ENCODE data around the gene PLTP. TPM values are rescaled to one million over a fixed set of nuclear protein-coding genes. Genes with fewer than 3 reads are reported as not detected.

Gene PLTP
- total RNA-seq, 1 experiment from 2014 or later = 42.6 TPM

DNA sequence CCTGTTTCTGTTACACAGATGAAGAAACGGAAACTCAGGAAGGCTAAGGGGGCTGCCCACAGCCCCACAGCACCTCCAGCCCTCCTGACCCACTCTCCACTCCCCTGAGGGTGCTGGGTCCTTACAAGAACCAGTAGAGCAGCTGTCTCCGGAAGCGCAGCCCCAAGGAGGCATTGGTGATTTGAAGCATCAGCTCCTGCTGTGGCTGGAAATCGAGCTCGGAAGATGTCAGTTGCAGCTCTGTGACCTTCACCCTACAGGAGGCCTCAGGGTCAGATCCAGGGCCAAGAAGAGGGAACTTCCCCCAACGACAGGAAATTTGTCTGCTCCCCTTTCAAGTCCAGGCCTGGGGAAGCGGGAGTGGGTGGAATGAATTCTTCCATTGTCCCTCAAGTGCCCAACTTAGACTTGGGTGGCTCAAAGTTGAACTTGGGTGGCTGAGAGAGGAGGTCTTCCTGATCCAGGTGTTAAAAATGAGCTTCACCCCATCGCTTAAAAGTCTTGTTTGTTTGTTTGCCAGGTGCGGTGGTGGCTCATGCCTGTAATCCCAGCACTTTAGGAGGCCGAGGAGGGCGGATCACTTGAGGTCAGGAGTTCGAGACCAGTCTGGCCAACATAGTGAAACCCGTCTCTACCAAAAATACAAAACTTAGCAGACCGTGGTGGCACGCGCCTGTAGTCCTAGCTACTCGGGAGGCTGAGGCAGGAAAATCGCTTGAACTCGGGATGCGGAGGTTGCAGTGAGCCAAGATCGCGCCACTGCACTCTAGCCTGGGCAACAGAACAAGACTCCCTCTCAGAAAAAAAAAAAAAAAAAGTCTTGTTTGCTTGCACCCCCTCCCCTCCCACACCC is 1.9 kb downstream of the PLTP start:
- Histone ChIP-seq H3K27me3 (replicated peaks; ENCODE audit: control insufficient read depth, insufficient read depth, low read length) (no peaks in the 10 kb centered on the region), H3K4me1 (peaks cover 12% of the 10 kb centered on the region), H3K9me3 (no peaks in the 10 kb centered on the region), H3K36me3 (ENCODE audit: control insufficient read depth, insufficient read depth, low read length) (no peaks in the 10 kb centered on the region), H3K4me3 (ENCODE audit: low read depth, low read length) (no peak overlapping the region)
- H3K27me3 Mint-ChIP-seq (ENCODE audit: insufficient read depth, unreplicated experiment) = no peaks in the 10 kb centered on the region
- H3K27ac Mint-ChIP-seq (ENCODE audit: unreplicated experiment) = no peak overlapping the region
- ChIA-PET CTCF (interaction anchor here (0.9 to 1.9 kb wide), 3 partner anchors 10 to 20 kb away, joined by 3 to 6 read pairs (median 3); no protein-coding TSS in a partner anchor), POLR2A (interaction anchor here (0.7 to 1.0 kb wide), 4 partner anchors 9 to 1483 kb away, joined by 3 to 8 read pairs (median 4); partner anchors contain the start of gene CTSA)
- H3K4me1 Mint-ChIP-seq (ENCODE audit: low read depth, unreplicated experiment) = peaks cover 13% of the 10 kb centered on the region
- peaks cover 15% of the 10 kb centered on the region for H3K36me3 Mint-ChIP-seq (ENCODE audit: insufficient read depth, unreplicated experiment)
- TF ChIP-seq, protein P1, sequence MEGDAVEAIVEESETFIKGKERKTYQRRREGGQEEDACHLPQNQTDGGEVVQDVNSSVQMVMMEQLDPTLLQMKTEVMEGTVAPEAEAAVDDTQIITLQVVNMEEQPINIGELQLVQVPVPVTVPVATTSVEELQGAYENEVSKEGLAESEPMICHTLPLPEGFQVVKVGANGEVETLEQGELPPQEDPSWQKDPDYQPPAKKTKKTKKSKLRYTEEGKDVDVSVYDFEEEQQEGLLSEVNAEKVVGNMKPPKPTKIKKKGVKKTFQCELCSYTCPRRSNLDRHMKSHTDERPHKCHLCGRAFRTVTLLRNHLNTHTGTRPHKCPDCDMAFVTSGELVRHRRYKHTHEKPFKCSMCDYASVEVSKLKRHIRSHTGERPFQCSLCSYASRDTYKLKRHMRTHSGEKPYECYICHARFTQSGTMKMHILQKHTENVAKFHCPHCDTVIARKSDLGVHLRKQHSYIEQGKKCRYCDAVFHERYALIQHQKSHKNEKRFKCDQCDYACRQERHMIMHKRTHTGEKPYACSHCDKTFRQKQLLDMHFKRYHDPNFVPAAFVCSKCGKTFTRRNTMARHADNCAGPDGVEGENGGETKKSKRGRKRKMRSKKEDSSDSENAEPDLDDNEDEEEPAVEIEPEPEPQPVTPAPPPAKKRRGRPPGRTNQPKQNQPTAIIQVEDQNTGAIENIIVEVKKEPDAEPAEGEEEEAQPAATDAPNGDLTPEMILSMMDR (IDR thresholded peaks at IDR 0.05; ENCODE audit: insufficient read depth in 1 of 2, low read depth in 1 of 2, low read length in 1 of 2, severe bottlenecking in 1 of 2, unreplicated experiment in 1 of 2) = no peak
- BruUV-seq (replicated peaks) = no TSS peak
- no peaks in the 10 kb centered on the region for H3K9me3 Mint-ChIP-seq (ENCODE audit: unreplicated experiment)
- intact Hi-C loops (cut with micrococcal nuclease; ENCODE audit: unreplicated experiment) = no loop called here
- peak overlapping the region; percentile 72 for H3K4me3 Mint-ChIP-seq (ENCODE audit: unreplicated experiment)
- DNase-seq = no peak

DNA sequence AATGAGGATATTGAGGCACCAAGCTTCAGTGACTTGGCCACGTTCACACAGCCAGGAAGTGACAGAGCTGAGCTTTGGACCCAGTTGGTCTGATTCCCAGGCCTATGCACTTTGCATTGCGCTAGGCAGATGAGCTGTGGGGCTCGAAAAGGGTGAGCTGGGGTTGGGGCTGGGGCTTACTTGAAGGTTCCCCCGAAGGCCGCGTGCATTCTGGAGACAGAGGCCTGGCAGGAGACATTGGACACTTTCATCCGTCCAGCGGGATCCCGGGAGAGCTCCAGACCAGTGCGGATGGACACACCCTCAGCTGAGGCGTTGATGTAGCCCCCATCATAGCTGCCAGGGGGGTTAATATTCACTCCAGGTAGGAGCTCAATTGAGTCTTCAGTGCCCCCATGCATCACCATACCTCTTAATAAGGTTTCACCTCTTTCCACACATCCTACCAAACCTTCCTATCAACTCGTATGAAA is 2.6 kb downstream of the PLTP start:
- POLR2A ChIA-PET = interaction anchor here (1.0 kb wide), 3 partner anchors 10 to 18 kb away, joined by 3 to 5 read pairs (median 4); partner anchors contain the start of gene CTSA
- intact Hi-C loops (cut with micrococcal nuclease; ENCODE audit: unreplicated experiment) = no loop called here
- H3K9me3 Mint-ChIP-seq (ENCODE audit: unreplicated experiment) = no peaks in the 10 kb centered on the region
- no peaks in the 10 kb centered on the region for H3K9me3 ChIP-seq
- CTCF ChIA-PET = interaction anchor here (0.7 to 1.9 kb wide), 3 partner anchors 11 to 55 kb away, joined by 3 to 6 read pairs (median 4); no protein-coding TSS in a partner anchor
- H3K4me1 Mint-ChIP-seq (ENCODE audit: low read depth, unreplicated experiment) = peaks cover 13% of the 10 kb centered on the region
- H3K36me3 Mint-ChIP-seq (ENCODE audit: insufficient read depth, unreplicated experiment) = peaks cover 19% of the 10 kb centered on the region
- no peaks in the 10 kb centered on the region for H3K36me3 ChIP-seq (ENCODE audit: control insufficient read depth, insufficient read depth, low read length)
- no peak overlapping the region for H3K4me3 ChIP-seq (ENCODE audit: low read depth, low read length)
- H3K27ac Mint-ChIP-seq (ENCODE audit: unreplicated experiment) = no peak overlapping the region
- TF ChIP-seq, protein P1 (IDR thresholded peaks at IDR 0.05; ENCODE audit: insufficient read depth in 1 of 2, low read depth in 1 of 2, low read length in 1 of 2, severe bottlenecking in 1 of 2, unreplicated experiment in 1 of 2) = no peak
- H3K27me3 Mint-ChIP-seq (ENCODE audit: insufficient read depth, unreplicated experiment) = no peaks in the 10 kb centered on the region
- H3K4me1 ChIP-seq = peaks cover 12% of the 10 kb centered on the region
- H3K4me3 Mint-ChIP-seq (ENCODE audit: unreplicated experiment) = no peak overlapping the region
- no peaks in the 10 kb centered on the region for H3K27me3 ChIP-seq (replicated peaks; ENCODE audit: control insufficient read depth, insufficient read depth, low read length)
- no TSS peak for BruUV-seq (replicated peaks)
- DNase-seq = no peak

DNA sequence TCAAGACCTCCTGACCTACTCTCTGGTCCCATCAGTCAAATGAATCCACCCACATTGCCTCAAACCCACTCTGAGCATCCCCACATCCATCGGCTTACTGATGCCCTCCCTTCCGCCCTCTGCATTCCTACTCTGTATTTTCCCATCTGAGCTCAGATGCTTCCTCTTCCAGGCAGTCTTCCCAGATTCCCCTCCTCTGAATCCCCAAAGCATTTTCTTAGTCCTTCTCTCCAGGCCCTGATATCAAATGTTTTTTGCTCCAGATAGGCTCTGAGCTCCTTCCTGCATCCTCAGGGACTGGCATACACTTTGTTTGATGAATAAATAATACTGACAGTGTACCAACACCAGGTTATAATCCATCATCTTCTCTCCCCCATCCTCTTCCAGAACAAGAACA is 3.9 kb downstream of the PLTP start:
- H3K27me3 Mint-ChIP-seq (ENCODE audit: insufficient read depth, unreplicated experiment) = no peaks in the 10 kb centered on the region
- peaks cover 12% of the 10 kb centered on the region for H3K4me1 ChIP-seq
- no TSS peak for BruUV-seq (replicated peaks)
- H3K27me3 ChIP-seq (replicated peaks; ENCODE audit: control insufficient read depth, insufficient read depth, low read length) = no peaks in the 10 kb centered on the region
- CTCF ChIA-PET = interaction anchor here (0.9 kb wide), 2 partner anchors 25 to 62 kb away, joined by 3 read pairs; no protein-coding TSS in a partner anchor
- H3K9me3 ChIP-seq = no peaks in the 10 kb centered on the region
- peaks cover 13% of the 10 kb centered on the region for H3K4me1 Mint-ChIP-seq (ENCODE audit: low read depth, unreplicated experiment)
- no peak overlapping the region for H3K4me3 Mint-ChIP-seq (ENCODE audit: unreplicated experiment)
- intact Hi-C loops (cut with micrococcal nuclease; ENCODE audit: unreplicated experiment) = no loop called here
- POLR2A ChIA-PET = interaction anchor here (0.7 kb wide), 1 partner anchor 38 kb away, joined by 3 read pairs; no protein-coding TSS in a partner anchor
- no peak overlapping the region for H3K27ac Mint-ChIP-seq (ENCODE audit: unreplicated experiment)
- no peak for DNase-seq
- TF ChIP-seq, protein P1 (IDR thresholded peaks at IDR 0.05; ENCODE audit: insufficient read depth in 1 of 2, low read depth in 1 of 2, low read length in 1 of 2, severe bottlenecking in 1 of 2, unreplicated experiment in 1 of 2) = no peak
- H3K36me3 Mint-ChIP-seq (ENCODE audit: insufficient read depth, unreplicated experiment) = peaks cover 19% of the 10 kb centered on the region
- no peaks in the 10 kb centered on the region for H3K36me3 ChIP-seq (ENCODE audit: control insufficient read depth, insufficient read depth, low read length)
- no peak overlapping the region for H3K4me3 ChIP-seq (ENCODE audit: low read depth, low read length)
- H3K9me3 Mint-ChIP-seq (ENCODE audit: unreplicated experiment) = no peaks in the 10 kb centered on the region
